B cell (primary cell): ENCODE results near the gene NPRL2. TPM values are rescaled to one million over a fixed set of nuclear protein-coding genes. Genes with fewer than 3 reads are reported as not detected.

Experiments used
- ATAC-seq: fragments of 200-7000 bp; cut with Tn5 transposase; one replicate; pipeline ENCODE4 v1.10.0; 2021; ENCODE audit warnings: low read depth, mild to moderate bottlenecking, moderate number of reproducible peaks, moderate library complexity
- CTCF ChIA-PET: fragments of 350-600 bp; sonication (Branson Sonifier 250); formaldehyde crosslinking; loops from one replicate; lab custom pipeline; 2021; ENCODE audit warnings: antibody characterized with exemption, inconsistent platforms; lab: Charles Lee
- POLR2A ChIA-PET: fragments of 350-600 bp; sonication (Branson Sonifier 250); formaldehyde crosslinking; loops from one replicate; lab custom pipeline; 2021; ENCODE audit warnings: antibody characterized with exemption; lab: Charles Lee
- DNase-seq: peaks from one replicate; pipeline ENCODE4 v3.0.0; 2013
- H2AFZ ChIP-seq: 2 replicates; pipeline ENCODE4 v1.6.1; 2012; ENCODE audit warnings: mild to moderate bottlenecking, low read depth, low read length; ENCODE audit not compliant: insufficient read depth, poor library complexity, severe bottlenecking
- H3K27ac ChIP-seq, 2 donors: 1 replicate in 1 of 2; 2 replicates in 1 of 2; pipeline ENCODE4 v1.5.1; 2012 to 2013; ENCODE audit warnings: low read length in 2 of 2, mild to moderate bottlenecking in 2 of 2, moderate library complexity in 1 of 2
- H3K27me3 ChIP-seq, 4 experiments: fragments of 200-600 bp in 1 of 4; sonication (generic) in 1 of 4; replicated peaks in 1 of 4; 1 replicate in 2 of 4; 2 replicates in 2 of 4; pipeline versions ENCODE4 v1.6.1 to v1.7.0; 2013 to 2016; ENCODE audit warnings: low read length in 3 of 4, mild to moderate bottlenecking in 2 of 4, mixed read lengths in 1 of 4, moderate library complexity in 1 of 4; ENCODE audit not compliant: insufficient read depth in 4 of 4, control insufficient read depth in 3 of 4; ENCODE audit errors: control extremely low read depth in 1 of 4
- H3K36me3 ChIP-seq, 2 experiments: replicated peaks in 1 of 2; 1 replicate in 1 of 2; 2 replicates in 1 of 2; pipeline versions ENCODE4 v1.6.1 to v1.7.1; 2013; ENCODE audit warnings: low read length in 1 of 2; ENCODE audit not compliant: insufficient read depth in 2 of 2, control insufficient read depth in 1 of 2; ENCODE audit errors: control extremely low read depth in 1 of 2, extremely low read depth in 1 of 2
- H3K4me1 ChIP-seq, 2 donors: fragments of 200-600 bp in 1 of 2; sonication (generic) in 1 of 2; 1 replicate in 1 of 2; 2 replicates in 1 of 2; pipeline versions ENCODE4 v1.5.1 to v1.6.1; 2013 to 2017; ENCODE audit warnings: low read length in 2 of 2; ENCODE audit not compliant: control insufficient read depth in 2 of 2, insufficient read depth in 2 of 2
- H3K4me2 ChIP-seq: replicated peaks from 2 replicates; pipeline ENCODE3; 2012; ENCODE audit warnings: mild to moderate bottlenecking, low read depth, low read length; ENCODE audit not compliant: poor library complexity, severe bottlenecking
- H3K4me3 ChIP-seq, 5 experiments: fragments of 200-600 bp in 1 of 5; sonication (generic) in 1 of 5; 1 replicate in 3 of 5; 2 replicates in 2 of 5; pipeline versions ENCODE4 v1.5.1 to v1.7.0; 2011 to 2016; ENCODE audit warnings: low read length in 4 of 5, mild to moderate bottlenecking in 4 of 5, low read depth in 2 of 5, control low read depth in 1 of 5, moderate library complexity in 1 of 5; ENCODE audit not compliant: insufficient read depth in 1 of 5; ENCODE audit errors: control extremely low read depth in 1 of 5, extremely low read depth in 1 of 5
- H3K79me2 ChIP-seq: fragments of 200-600 bp; sonication (generic); one replicate; pipeline ENCODE4 v1.6.0; 2016; ENCODE audit warnings: low read length; ENCODE audit not compliant: control insufficient read depth, insufficient read depth
- H3K9ac ChIP-seq: fragments of 200-600 bp; sonication (generic); 2 replicates; pipeline ENCODE4 v1.6.1; 2017; ENCODE audit warnings: mild to moderate bottlenecking, low read length, moderate library complexity
- H3K9me3 ChIP-seq, 3 donors: one replicate each; pipeline versions ENCODE4 v1.6.1 to v1.7.1; 2013; ENCODE audit warnings: low read length in 2 of 3; ENCODE audit not compliant: control insufficient read depth in 2 of 3, insufficient read depth in 1 of 3; ENCODE audit errors: control extremely low read depth in 1 of 3
- H4K20me1 ChIP-seq: 2 replicates; pipeline ENCODE4 v1.6.0; 2012; ENCODE audit warnings: mild to moderate bottlenecking, low read length; ENCODE audit not compliant: insufficient read depth, control insufficient read depth, poor library complexity, severe bottlenecking
- H3K27ac Mint-ChIP-seq: one replicate; pipeline ENCODE4 v1.8.0; 2021; ENCODE audit warnings: mixed read lengths
- H3K27me3 Mint-ChIP-seq: one replicate; pipeline ENCODE4 v1.8.0; 2021; ENCODE audit warnings: mixed read lengths
- H3K4me1 Mint-ChIP-seq: one replicate; pipeline ENCODE4 v1.8.0; 2021; ENCODE audit warnings: mixed read lengths
- H3K4me3 Mint-ChIP-seq: one replicate; pipeline ENCODE4 v1.8.0; 2021; ENCODE audit warnings: mixed read lengths
- H3K9me3 Mint-ChIP-seq: one replicate; pipeline ENCODE4 v1.8.0; 2022; ENCODE audit warnings: mixed read lengths; ENCODE audit not compliant: insufficient read depth
- CTCF ChIP-seq: fragments of 200-600 bp; IDR thresholded peaks from one replicate; pipeline ENCODE4 v1.8.0; 2022; ENCODE audit warnings: antibody characterized with exemption, mild to moderate bottlenecking
- EZH2 ChIP-seq: IDR thresholded peaks from 2 replicates; pipeline ENCODE4 v1.6.1; 2012; ENCODE audit warnings: borderline replicate concordance, low read depth, mild to moderate bottlenecking, moderate library complexity, low read length; ENCODE audit not compliant: insufficient read depth, poor library complexity, severe bottlenecking
- WGBS: methylation state at CpG from one replicate; pipeline ENCODE4 v1.1.5; 2013; ENCODE audit warnings: missing lambda C conversion rate; ENCODE audit not compliant: insufficient coverage; 5-methylcytosine and 5-hydroxymethylcytosine counted together
- intact Hi-C: fragments of 100-400 bp; cut with micrococcal nuclease; formaldehyde crosslinking; loops from one replicate; pipeline ENCODE4 v1.10.0; 2022
- polyA plus RNA-seq: library from polyadenylated mRNA; depleted of rRNA; stranded (reverse); fragments of >200 nt; gene quantifications from 2 replicates; pipeline ENCODE4 v1.2.3, GENCODE V29; 2012
- total RNA-seq, 2 donors: library from RNA; stranded (reverse); fragments of 120-200 nt in 1 of 2; gene quantifications; 1 replicate in 1 of 2; 2 replicates in 1 of 2; pipeline versions ENCODE4 v1.2.3 to v1.2.4, GENCODE V29; 2013 to 2022

The NPRL2 gene
- total and polyA plus RNA-seq, 2 donors (not counting 1 experiment from before 2014, with no cell fraction given) = 31.3 to 64.6 TPM

GRCh38 chr3:50369012-50369670 lies 18.6 kb upstream of the NPRL2 start:
- ChIA-PET POLR2A (no interaction called here), CTCF (interaction anchor here (1.3 kb wide), 1 partner anchor 173 kb away, joined by 4 read pairs; no protein-coding TSS in a partner anchor)
- peaks cover 12% of the 10 kb centered on the region for H3K27me3 Mint-ChIP-seq
- Histone ChIP-seq H3K36me3 (no peaks in the 10 kb centered on the region), H3K27me3 (peaks cover 0 to 3% (median 0%) of the 10 kb centered on the region in 4 experiments), H3K4me2 (no peak overlapping the region), H3K79me2 (no peaks in the 10 kb centered on the region), H4K20me1 (no peaks in the 10 kb centered on the region), H3K9ac (no peak overlapping the region), H3K4me3 (no peak overlapping the region), H2AFZ (no peak overlapping the region), H3K9me3 (no peaks in the 10 kb centered on the region), H3K27ac (no peak overlapping the region), H3K4me1 (peaks cover 13 to 19% of the 10 kb centered on the region in 2 donors)
- intact Hi-C loops = no loop called here
- DNase-seq (no peak), ATAC-seq (no peak)
- 82% methylated on average over 9 of the region's 9 CpGs for WGBS
- TF ChIP-seq EZH2 (no peak), CTCF (no peak)
- peaks cover 18% of the 10 kb centered on the region for H3K4me1 Mint-ChIP-seq
- H3K4me3 Mint-ChIP-seq = no peak overlapping the region
- peak overlapping the region; percentile 12 for H3K27ac Mint-ChIP-seq
- no peaks in the 10 kb centered on the region for H3K9me3 Mint-ChIP-seq

GRCh38 chr3:50365842-50366220 lies 15.3 kb upstream of the NPRL2 start:
- TF ChIP-seq CTCF (no peak), EZH2 (no peak)
- Histone ChIP-seq H3K9me3 (no peaks in the 10 kb centered on the region), H3K79me2 (no peaks in the 10 kb centered on the region), H3K4me3 (peak overlapping the region in 4 of 5 experiments; percentile 78 to 84 (median 82)), H3K4me2 (peak overlapping the region; percentile 96), H3K27ac (peak overlapping the region; percentile 78 to 86), H3K27me3 (peaks cover 0 to 3% (median 0%) of the 10 kb centered on the region in 4 experiments), H4K20me1 (no peaks in the 10 kb centered on the region), H3K9ac (peak overlapping the region; percentile 81), H3K4me1 (peaks cover 13 to 22% of the 10 kb centered on the region in 2 donors), H2AFZ (peak overlapping the region; percentile 91), H3K36me3 (no peaks in the 10 kb centered on the region)
- intact Hi-C loops = loop anchor here (1.0 to 2.0 kb wide), 4 partner anchors 15 to 251 kb away; partner anchors contain the start of genes CYB561D2, HEMK1, MAPKAPK3 and NPRL2
- ATAC-seq (no peak), DNase-seq (no peak)
- POLR2A ChIA-PET = interaction anchor here (0.5 to 2.8 kb wide), 7 partner anchors 15 to 1345 kb away, joined by 3 to 13 read pairs (median 6); partner anchors contain the start of genes CYB561D2, HEMK1 and NPRL2
- peaks cover 21% of the 10 kb centered on the region for H3K4me1 Mint-ChIP-seq
- peak overlapping the region; percentile 94 for H3K27ac Mint-ChIP-seq
- CTCF ChIA-PET = interaction anchor here (0.7 to 3.3 kb wide), 5 partner anchors 13 to 177 kb away, joined by 3 to 27 read pairs (median 5); partner anchors contain the start of genes CYB561D2 and NPRL2
- WGBS = 80% methylated on average over 2 of the region's 5 CpGs
- H3K27me3 Mint-ChIP-seq = peaks cover 5% of the 10 kb centered on the region
- H3K4me3 Mint-ChIP-seq = peak overlapping the region; percentile 91
- no peaks in the 10 kb centered on the region for H3K9me3 Mint-ChIP-seq
